ENCODE data around the gene YBEY.
"Not testable (repeated sequence)": the region's sequence is repeated elsewhere in the genome, so short reads cannot be mapped to it uniquely, and the experiment has no call there.

YBEY gene

DNA sequence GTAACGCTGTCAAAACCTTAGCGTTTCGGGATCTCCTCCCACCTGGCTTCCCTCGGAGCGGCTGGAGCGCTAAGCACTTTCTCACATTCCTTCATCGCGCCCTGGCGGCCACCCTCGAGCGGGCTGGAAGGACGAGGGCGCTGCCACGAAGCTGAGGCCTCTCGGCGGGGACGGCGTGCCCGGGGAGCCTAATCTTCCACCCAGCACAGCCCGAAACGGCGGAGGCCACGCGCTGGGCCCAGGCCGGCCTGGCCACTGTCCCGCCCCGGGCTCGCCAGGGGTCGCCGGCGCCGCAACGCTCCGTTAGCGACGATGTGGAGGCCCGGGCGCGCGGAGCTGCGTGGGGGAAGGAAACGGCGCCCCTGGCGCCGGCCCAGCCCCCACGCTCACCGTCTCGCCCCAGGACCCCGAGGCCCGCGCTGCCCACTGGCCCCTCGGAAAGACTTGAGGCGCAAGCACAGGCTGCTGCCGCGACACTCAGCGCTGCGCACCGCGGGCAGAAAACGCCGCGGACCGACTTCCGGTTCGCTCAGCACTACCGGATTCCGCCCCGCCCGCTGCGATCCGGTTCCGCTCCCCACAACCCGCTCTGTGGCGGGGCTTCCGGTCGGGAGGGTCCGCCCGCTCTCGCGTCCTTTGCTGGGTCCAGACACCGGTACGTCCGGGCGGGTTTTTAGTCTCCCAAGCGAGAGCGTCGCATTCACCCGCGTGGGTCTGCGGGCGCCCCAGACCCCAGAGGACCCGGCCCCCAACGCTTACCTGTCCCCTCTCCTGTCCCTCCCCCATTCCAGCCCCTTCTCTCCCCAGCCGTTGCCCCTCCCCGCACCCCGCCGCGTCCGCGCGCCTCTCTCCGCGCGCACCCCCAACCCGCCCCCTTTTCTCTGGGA lies at the start of gene YBEY:
YBEY (plus strand) TSS at position 582 of the 887 bp plus-strand sequence. CDS start 572 bp downstream, outside the sequence.
- DNase-seq = peak; percentile 91

DNA sequence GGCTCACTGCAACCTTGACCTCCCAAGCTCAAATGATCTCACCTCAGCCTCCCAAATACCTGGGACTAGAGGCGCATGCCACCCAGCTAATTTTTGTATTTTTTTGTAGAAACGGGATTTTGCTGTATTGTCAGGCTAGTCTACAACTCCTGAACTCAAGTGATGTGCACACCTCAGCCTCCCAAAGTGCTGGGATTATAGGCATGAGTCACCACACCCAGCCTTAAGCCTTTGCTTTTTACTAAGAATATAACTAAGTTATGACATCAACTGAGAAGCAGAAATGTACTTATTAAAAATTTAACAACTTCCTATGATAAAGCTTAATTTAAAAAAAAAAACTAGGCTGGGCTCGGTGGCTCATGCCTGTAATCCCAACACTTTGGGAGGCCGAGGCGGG lies 48.7 kb upstream of the YBEY start:
- no peak for DNase-seq

DNA sequence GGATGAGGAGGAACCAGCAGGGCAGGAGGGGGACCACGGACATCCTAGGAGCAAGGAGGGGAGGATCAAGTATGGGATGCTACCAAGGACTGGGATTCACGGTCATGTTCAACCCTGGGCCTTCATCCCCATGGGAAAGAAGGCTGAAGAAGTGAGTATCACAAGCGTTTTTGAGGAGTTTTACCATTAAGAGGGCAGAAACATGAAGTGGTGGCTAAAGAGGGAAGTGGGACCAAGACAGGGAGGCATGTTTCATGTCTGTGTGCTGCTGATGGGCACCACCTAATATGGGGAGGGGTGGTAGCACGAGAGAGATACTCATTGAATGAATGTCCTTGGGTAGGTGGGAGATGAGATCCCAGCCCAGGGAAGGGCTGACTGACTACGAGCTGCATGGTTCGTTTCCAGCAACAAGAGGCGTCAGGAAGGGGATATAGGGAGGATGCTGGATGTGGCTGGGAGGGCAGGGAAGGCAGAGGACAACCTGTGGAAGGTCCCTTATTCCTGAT lies 46.3 kb upstream of the YBEY start:
- no peak for DNase-seq

GRCh38 chr21:46241577-46241976 lies 44.6 kb upstream of the YBEY start:
- not testable (repeated sequence) for DNase-seq

GRCh38 chr21:46243325-46243724 lies 42.8 kb upstream of the YBEY start:
- DNase-seq = no peak

- DNase-seq = no peak
Observed at GRCh38 chr21:46243960-46244361, 42.2 kb upstream of the YBEY start.

- no peak for DNase-seq
Observed at GRCh38 chr21:46244602-46245001, 41.5 kb upstream of the YBEY start.

- no peak for DNase-seq
Observed at GRCh38 chr21:46245213-46245915, 40.8 kb upstream of the YBEY start.

GRCh38 chr21:46246345-46246744 lies 39.8 kb upstream of the YBEY start:
- no peak for DNase-seq

- no peak for DNase-seq
Observed at GRCh38 chr21:46247699-46248421, 38.3 kb upstream of the YBEY start.

DNA sequence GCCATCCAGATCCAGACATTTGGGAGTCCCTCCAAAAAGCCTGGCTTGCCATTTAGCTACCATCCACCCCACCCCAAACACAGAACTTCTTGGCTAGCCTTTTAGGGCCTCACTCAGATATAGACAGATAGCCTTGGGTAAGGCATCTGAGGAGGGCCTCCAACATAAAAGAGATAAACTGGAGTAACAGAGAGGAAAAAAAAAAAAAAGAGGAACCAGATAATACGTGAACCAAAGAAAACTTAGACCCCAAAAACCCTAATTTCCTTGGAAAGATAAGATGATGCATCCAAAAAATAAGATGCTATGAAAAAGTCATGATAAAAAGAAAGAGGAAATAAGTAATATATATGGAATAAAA lies 37.7 kb upstream of the YBEY start:
- DNase-seq = no peak

DNA sequence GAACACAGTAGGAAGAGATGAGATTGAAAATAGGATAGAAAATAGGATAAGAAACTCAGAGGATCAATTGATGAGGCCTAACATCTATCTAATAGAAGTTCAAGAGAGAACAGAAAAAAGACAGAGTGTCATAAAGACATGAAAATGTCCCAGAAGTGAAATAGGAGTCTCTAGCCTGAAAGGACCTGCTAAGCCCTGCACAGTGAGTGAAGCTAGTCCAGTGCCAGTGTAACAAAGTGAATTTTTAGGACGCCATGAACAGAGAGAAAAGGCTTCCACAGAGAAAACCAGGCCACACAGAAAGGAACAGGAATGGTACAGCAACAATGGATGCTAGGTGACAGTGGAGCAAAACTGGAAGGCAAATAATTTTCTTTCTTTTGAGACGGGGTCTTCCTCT lies 37.3 kb upstream of the YBEY start:
- DNase-seq = no peak

DNA sequence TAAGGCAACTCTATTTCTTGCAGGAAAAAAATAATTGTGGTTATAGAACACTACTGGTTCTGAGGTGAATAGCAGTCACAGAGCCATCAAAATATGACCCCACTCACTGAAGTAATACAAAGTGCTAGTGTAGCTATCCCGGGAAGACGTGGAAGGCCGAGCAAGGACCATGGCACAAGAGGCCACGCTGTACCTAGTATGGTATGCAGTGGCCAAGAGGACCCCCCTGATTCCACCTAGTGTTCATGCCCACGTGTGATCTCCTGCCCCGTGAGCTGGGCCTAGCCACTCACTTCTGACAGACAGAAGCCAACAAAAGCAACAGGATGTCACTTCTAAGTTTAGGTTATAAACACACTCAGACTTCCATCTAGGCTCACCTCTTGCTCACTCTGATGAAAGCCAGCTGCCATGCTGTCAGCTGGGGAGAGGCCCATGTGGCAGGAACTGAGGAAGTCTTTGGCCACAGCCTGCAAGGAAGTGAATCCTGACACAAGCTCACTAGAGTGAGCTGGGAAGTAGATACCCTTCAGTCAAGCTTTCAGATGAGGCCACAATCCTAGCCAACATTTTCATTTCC lies 35.9 kb upstream of the YBEY start:
- no peak for DNase-seq

- DNase-seq = no peak
Observed at GRCh38 chr21:46252840-46253239, 33.3 kb upstream of the YBEY start.

DNA sequence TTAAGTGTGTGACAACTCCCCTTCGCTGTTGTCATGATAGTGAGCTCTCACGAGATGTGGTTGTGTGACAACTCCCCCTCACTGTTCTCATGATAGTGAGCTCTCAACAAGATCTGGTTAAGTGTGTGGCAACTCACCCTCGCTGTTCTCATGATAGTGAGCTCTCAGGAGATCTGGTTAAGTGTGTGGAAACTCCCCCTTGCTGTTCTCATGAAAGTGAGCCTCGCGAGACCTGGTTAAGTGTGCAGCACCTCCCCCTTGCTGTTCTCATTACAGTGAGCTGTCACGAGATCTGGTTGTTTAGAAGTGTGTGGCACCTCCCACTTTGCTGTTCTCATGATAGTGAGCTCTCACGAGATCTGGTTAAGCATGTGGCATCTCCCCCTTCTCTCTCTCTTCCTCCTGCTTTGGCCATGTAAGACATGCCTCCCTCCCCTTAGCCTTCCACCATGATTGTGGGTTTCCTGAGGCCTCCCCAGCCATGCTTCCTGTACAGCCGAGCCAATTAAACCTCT lies 32.5 kb upstream of the YBEY start:
- peak; percentile 54 for DNase-seq

DNA sequence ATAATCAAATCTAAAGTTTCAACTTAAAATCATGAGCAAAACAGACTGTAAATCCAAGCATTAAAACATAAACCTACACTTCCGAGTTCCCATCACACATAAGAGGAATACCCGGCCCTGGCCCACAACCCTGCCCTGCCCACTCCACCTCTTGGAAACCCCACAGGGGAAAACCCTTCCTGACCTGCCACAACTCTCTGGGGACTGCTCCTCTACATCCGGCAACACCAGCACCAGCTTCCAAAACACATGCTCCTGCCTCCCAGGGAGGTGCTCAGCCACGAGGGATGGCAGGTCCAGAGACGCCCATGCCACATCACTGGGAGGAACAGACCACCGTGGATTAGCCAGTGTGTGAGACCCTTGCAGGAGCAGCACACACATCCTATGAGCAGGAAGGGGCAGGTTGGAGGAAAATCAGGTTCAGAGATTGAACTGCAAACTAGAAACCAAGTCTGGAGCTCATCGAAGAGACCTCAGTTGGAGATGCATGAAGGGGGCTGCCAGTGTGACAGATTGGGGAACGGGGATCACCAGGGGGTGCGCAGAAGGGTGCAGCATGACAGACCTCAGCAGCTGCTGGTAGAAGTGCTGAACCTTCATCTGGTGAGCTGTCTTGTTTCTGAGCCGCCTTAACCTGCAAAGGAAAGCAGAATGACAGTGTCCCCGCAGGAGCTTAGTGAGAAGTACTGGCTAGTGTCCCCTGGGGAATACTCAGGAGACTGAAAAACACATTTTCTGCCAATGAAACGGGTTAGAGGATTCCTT lies 31.8 kb upstream of the YBEY start:
- no peak for DNase-seq

DNA sequence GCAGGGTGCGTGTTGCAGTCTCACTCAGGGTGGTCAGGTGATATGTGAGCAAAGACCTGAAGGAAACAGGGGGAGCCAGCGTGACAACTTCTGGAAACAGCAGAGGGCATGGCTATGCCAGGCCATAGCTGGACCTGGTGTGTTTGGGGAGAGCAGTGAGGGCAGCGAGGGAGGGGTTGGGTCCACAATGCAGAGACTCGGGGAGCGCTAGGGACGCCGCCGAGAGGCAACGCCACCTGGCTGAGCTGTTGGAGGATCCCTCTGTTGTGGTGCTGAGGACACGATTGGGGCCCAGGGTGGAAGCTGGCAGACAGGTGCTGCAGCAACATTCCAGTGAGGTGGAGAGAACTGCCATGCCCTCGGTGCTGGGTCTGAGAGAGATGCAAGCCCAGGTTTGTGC lies 31.0 kb upstream of the YBEY start:
- no peak for DNase-seq

- DNase-seq = no peak
Observed at GRCh38 chr21:46255758-46256337, 30.3 kb upstream of the YBEY start.

GRCh38 chr21:46256501-46256994 lies 29.6 kb upstream of the YBEY start:
- no peak for DNase-seq

GRCh38 chr21:46264046-46264689 lies 22.0 kb upstream of the YBEY start:
- DNase-seq = no peak

- DNase-seq = no peak
Observed at GRCh38 chr21:46264690-46265144, 21.4 kb upstream of the YBEY start.

Data from NCI-H2107 (cell line).